GM12878 (cell line): Measurements from ENCODE around the gene TMEM253. TPM values are rescaled to one million over a fixed set of nuclear protein-coding genes. Genes with fewer than 3 reads are reported as not detected.

Experiments used
- ATAC-seq: fragments of 200-7000 bp; cut with Tn5 transposase; 3 replicates; pipeline ENCODE4 v1.9.1; 2020; ENCODE audit warnings: mild to moderate bottlenecking, moderate library complexity
- BruUV-seq: library from RNA; stranded (reverse); fragments of 400-500 nt; replicated peaks from 2 replicates; lab custom pipeline; 2021; lab: Mats Ljungman, UMichigan
- CTCF ChIA-PET: fragments of 300-600 bp; sonication (Branson Sonifier 250); formaldehyde crosslinking; extraction: SDS; loops from one replicate; lab custom pipeline; 2021; ENCODE audit warnings: inconsistent platforms; lab: Yijun Ruan, JAX
- POLR2A ChIA-PET: fragments of 350-600 bp; formaldehyde crosslinking; extraction: SDS; loops from one replicate; lab custom pipeline; 2021; ENCODE audit warnings: inconsistent platforms; lab: Charles Lee
- RAD21 ChIA-PET: fragments of 300-600 bp; sonication (Branson Sonifier 250); formaldehyde crosslinking; loops from one replicate; lab custom pipeline; 2023; ENCODE audit warnings: antibody characterized with exemption; ENCODE audit not compliant: unreplicated experiment; lab: Charles Lee
- SMC1A ChIA-PET: fragments of 300-600 bp; sonication (Branson Sonifier 250); formaldehyde crosslinking; loops from one replicate; lab custom pipeline; 2023; ENCODE audit not compliant: unreplicated experiment, uncharacterized antibody; lab: Charles Lee
- DNase-seq: peaks from one replicate; pipeline ENCODE4 v3.0.0-alpha.2; 2011; ENCODE audit warnings: low read depth, low spot score
- FAIRE-seq: peaks from 3 replicates; lab custom pipeline; 2011; peaks lifted over from hg19 to GRCh38; lab: Jason Lieb, UNC
- H2AFZ ChIP-seq: 2 replicates; pipeline ENCODE4 v1.6.0; 2011; ENCODE audit warnings: low read depth, low read length, control low read depth; ENCODE audit not compliant: control insufficient read depth
- H3K27ac ChIP-seq: 2 replicates; pipeline ENCODE4 v1.5.1; 2011; ENCODE audit warnings: control low read depth; ENCODE audit not compliant: control insufficient read depth, insufficient read depth
- H3K27me3 ChIP-seq, 2 experiments: replicated peaks in 1 of 2; 2 replicates each; pipeline versions ENCODE4 v1.6.0 to v1.6.1; 2011; ENCODE audit warnings: low read length in 1 of 2; ENCODE audit not compliant: control insufficient read depth in 2 of 2, insufficient read depth in 2 of 2
- H3K36me3 ChIP-seq, 2 experiments: 2 replicates each; pipeline ENCODE4 v1.5.1; 2011; ENCODE audit warnings: low read length in 1 of 2; ENCODE audit not compliant: control insufficient read depth in 2 of 2, insufficient read depth in 2 of 2
- H3K4me1 ChIP-seq: 2 replicates; pipeline ENCODE4 v1.6.1; 2011; ENCODE audit warnings: mild to moderate bottlenecking, low read length, moderate library complexity, mixed read lengths; ENCODE audit not compliant: control insufficient read depth, insufficient read depth
- H3K4me2 ChIP-seq: 2 replicates; pipeline ENCODE4 v1.6.0; 2011; ENCODE audit warnings: control low read depth; ENCODE audit not compliant: control insufficient read depth, insufficient read depth
- H3K4me3 ChIP-seq: fragments of 200-600 bp; sonication (generic); 2 replicates; pipeline ENCODE4 v1.5.1; 2016
- H3K79me2 ChIP-seq: 2 replicates; pipeline ENCODE4 v1.6.0; 2011; ENCODE audit warnings: low read length; ENCODE audit not compliant: control insufficient read depth, insufficient read depth
- H3K9ac ChIP-seq: 2 replicates; pipeline ENCODE4 v1.8.0; 2011; ENCODE audit warnings: low read length, control low read depth, mixed read lengths; ENCODE audit not compliant: control insufficient read depth, insufficient read depth
- H3K9me3 ChIP-seq: replicated peaks from 3 replicates; pipeline ENCODE4 v1.5.1; 2011; ENCODE audit warnings: mild to moderate bottlenecking, low read length; ENCODE audit not compliant: control insufficient read depth, insufficient read depth
- H4K20me1 ChIP-seq: 2 replicates; pipeline ENCODE4 v1.6.0; 2011; ENCODE audit not compliant: control insufficient read depth, insufficient read depth
- BHLHE40 ChIP-seq, 2 experiments: fragments of 450-650 bp in 1 of 2; IDR thresholded peaks; 2 replicates each; pipeline ENCODE4 v1.6.1; 2011 to 2017; ENCODE audit warnings: low read depth in 2 of 2, borderline replicate concordance in 1 of 2, improper control_type of control experiment in 1 of 2, low read length in 1 of 2, mild to moderate bottlenecking in 1 of 2
- CHD1 ChIP-seq: IDR thresholded peaks from 2 replicates; pipeline ENCODE4 v1.6.1; 2012; ENCODE audit warnings: low read depth, low read length, improper control_type of control experiment
- NRF1 ChIP-seq: conservative IDR thresholded peaks from 2 replicates; pipeline ENCODE4 v1.6.1; 2011; ENCODE audit warnings: mild to moderate bottlenecking, low read depth, low read length, improper control_type of control experiment
- POLR2A ChIP-seq: IDR thresholded peaks from 2 replicates; pipeline ENCODE4 v1.6.1; 2011; ENCODE audit warnings: low read depth, mild to moderate bottlenecking, low read length
- SRF ChIP-seq, 2 experiments: IDR thresholded peaks; 2 replicates each; pipeline ENCODE4 v1.6.1; 2011; ENCODE audit warnings: low read depth in 2 of 2, low read length in 2 of 2, mild to moderate bottlenecking in 1 of 2, moderate library complexity in 1 of 2
- YBX1 ChIP-seq: fragments of 450-650 bp; IDR thresholded peaks from 2 replicates; pipeline ENCODE4 v1.6.1; 2016; ENCODE audit warnings: antibody characterized with exemption
- WGBS: methylation state at CpG from one replicate; pipeline ENCODE4 v1.1.6; 2016; ENCODE audit warnings: low lambda C conversion rate; ENCODE audit not compliant: insufficient replicate concordance, insufficient coverage; ENCODE audit errors: missing lambda C conversion rate; 5-methylcytosine and 5-hydroxymethylcytosine counted together
- in situ Hi-C: fragments of 300-500 bp; cut with MboI; formaldehyde crosslinking; loops from 9 replicates; pipeline ENCODE4 v1.14.3; 2018; ENCODE audit warnings: mixed read lengths
- intact Hi-C: fragments of 100-400 bp; cut with micrococcal nuclease; formaldehyde crosslinking; loops from one replicate; pipeline ENCODE4 v1.14.2; 2022; ENCODE audit not compliant: unreplicated experiment
- polyA plus RNA-seq, 11 experiments: library from polyadenylated mRNA; depleted of rRNA in 4 of 11; unstranded in 6 of 11; stranded (reverse) in 5 of 11; fragments of >200 nt; fragmentation: Nextera tagmentation in 4 of 11; fragmentation: Illumina TruSeq in 1 of 11; extraction: Ambion mirVana in 4 of 11; extraction: Trizol in 1 of 11; gene quantifications; 1 replicate in 1 of 11; 2 replicates in 10 of 11; pipeline versions ENCODE4 v1.2.1 to v1.2.3, GENCODE V29; 2011 to 2016; ENCODE audit warnings: inconsistent platforms in 2 of 11, missing spikeins in 2 of 11, low read depth in 1 of 11
- total RNA-seq, 4 experiments: library from RNA; depleted of rRNA in 3 of 4; stranded (reverse); fragments of >200 nt in 3 of 4; fragmentation: Illumina TruSeq in 1 of 4; extraction: Trizol in 1 of 4; gene quantifications; 2 replicates each; pipeline versions ENCODE4 v1.2.1 to v1.2.3, GENCODE V29; 2013 to 2021
- TF ChIP-seq, protein P1 (sequence below): fragments of 450-650 bp; IDR thresholded peaks from 2 replicates; pipeline ENCODE4 v1.6.1; 2018; ENCODE audit warnings: mild to moderate bottlenecking, low read depth, moderate library complexity; ENCODE audit not compliant: partially characterized antibody

Gene TMEM253
- total and polyA plus RNA-seq, 10 of the 15 experiments (the other 5 are each of a cell fraction or from before 2014, with no cell fraction given): 0.11 to 0.48 TPM; not detected in 8

DNA sequence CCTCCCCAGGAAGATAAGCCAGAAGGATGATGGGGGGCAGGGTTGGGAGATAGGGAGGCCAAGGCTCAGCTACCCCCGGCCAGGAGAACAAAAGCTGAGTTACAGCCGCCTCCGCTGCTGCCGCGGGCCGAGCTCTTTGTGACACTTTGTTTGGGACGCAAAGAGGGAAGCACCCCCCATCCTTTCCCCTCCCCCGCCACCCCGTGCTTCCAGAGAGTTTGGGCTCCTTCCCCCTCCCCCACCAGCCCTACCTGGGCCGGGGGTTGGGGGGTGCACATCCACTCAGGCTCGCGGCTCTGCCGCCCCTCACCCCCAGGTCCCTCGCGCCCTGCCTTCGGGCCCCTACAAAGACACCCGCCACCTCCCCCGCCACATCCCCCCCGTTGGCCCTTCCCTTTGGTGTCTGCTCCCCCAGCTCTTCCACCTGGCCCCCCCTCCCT is 3.2 kb upstream of the TMEM253 start:
- in situ Hi-C loops: no loop called here
- ATAC-seq: no peak
- no peak overlapping the region for H2AFZ ChIP-seq
- 21% methylated on average over 7 of the region's 19 CpGs for WGBS
- POLR2A ChIA-PET: no interaction called here
- no peaks in the 10 kb centered on the region for H3K36me3 ChIP-seq
- peaks cover 1% of the 10 kb centered on the region for H3K4me1 ChIP-seq
- peaks cover 2 to 3% of the 10 kb centered on the region in 2 experiments; a peak in 2 of 4 replicates for H3K27me3 ChIP-seq
- TF ChIP-seq POLR2A (no peak), CHD1 (no peak), BHLHE40 (IDR thresholded peaks at IDR 0.05; ENCODE audit: borderline replicate concordance in 1 of 2, low read depth in 2 of 2, low read length in 1 of 2) (no peak), NRF1 (no peak), SRF (IDR thresholded peaks at IDR 0.05; ENCODE audit: low read depth in 2 of 2, low read length in 2 of 2) (no peak), YBX1 (no peak)
- TF ChIP-seq, protein P1, sequence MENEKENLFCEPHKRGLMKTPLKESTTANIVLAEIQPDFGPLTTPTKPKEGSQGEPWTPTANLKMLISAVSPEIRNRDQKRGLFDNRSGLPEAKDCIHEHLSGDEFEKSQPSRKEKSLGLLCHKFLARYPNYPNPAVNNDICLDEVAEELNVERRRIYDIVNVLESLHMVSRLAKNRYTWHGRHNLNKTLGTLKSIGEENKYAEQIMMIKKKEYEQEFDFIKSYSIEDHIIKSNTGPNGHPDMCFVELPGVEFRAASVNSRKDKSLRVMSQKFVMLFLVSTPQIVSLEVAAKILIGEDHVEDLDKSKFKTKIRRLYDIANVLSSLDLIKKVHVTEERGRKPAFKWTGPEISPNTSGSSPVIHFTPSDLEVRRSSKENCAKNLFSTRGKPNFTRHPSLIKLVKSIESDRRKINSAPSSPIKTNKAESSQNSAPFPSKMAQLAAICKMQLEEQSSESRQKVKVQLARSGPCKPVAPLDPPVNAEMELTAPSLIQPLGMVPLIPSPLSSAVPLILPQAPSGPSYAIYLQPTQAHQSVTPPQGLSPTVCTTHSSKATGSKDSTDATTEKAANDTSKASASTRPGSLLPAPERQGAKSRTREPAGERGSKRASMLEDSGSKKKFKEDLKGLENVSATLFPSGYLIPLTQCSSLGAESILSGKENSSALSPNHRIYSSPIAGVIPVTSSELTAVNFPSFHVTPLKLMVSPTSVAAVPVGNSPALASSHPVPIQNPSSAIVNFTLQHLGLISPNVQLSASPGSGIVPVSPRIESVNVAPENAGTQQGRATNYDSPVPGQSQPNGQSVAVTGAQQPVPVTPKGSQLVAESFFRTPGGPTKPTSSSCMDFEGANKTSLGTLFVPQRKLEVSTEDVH: no peak
- SMC1A ChIA-PET: interaction anchor here (1.2 kb wide), 1 partner anchor 83 kb away, joined by 4 read pairs; no protein-coding TSS in a partner anchor
- no peaks in the 10 kb centered on the region for H3K79me2 ChIP-seq
- no peaks in the 10 kb centered on the region for H4K20me1 ChIP-seq
- no peaks in the 10 kb centered on the region for H3K9me3 ChIP-seq
- intact Hi-C loops: no loop called here
- H3K4me3 ChIP-seq: no peak overlapping the region
- no TSS peak for BruUV-seq
- no peak for DNase-seq
- H3K4me2 ChIP-seq: no peak overlapping the region
- no peak overlapping the region for H3K9ac ChIP-seq
- no peak overlapping the region for H3K27ac ChIP-seq
- CTCF ChIA-PET: interaction anchor here (0.5 to 6.9 kb wide), 5 partner anchors 8 to 83 kb away, joined by 3 to 194 read pairs (median 93); partner anchors contain the start of genes ARHGEF40 and TMEM253
- no peak for FAIRE-seq
- RAD21 ChIA-PET: interaction anchor here (1.7 kb wide), 1 partner anchor 83 kb away, joined by 7 read pairs; no protein-coding TSS in a partner anchor
